ENCODE data around the gene ELN. TPM values are rescaled to one million over a fixed set of nuclear protein-coding genes. Genes with fewer than 3 reads are reported as not detected.

ELN gene
- total and polyA plus RNA-seq, 2 of the 4 experiments (the other 2 are of a cell fraction): 2.2 to 14.3 TPM

GRCh38 chr7:74017125-74017524 is 10.8 kb upstream of the ELN start:
- in situ Hi-C loops (cut with MboI; ENCODE audit: low sequenced_read_pairs) (no loop called here), intact Hi-C loops (cut with micrococcal nuclease) (no loop called here), dilution Hi-C loops (cut with HindIII; ENCODE audit: low sequenced_read_pairs, unreplicated experiment) (no loop called here)
- Histone ChIP-seq H2BK120ac (ENCODE audit: low read depth, low read length) (no peak overlapping the region), H3K4me3 (ENCODE audit: insufficient read depth, low read depth, low read length) (no peak overlapping the region), H3K4me1 (ENCODE audit: control insufficient read depth, insufficient read depth, low read length) (peaks cover 4% of the 10 kb centered on the region; the same call in 1 of the 2 replicates), H2AK9ac (replicated peaks; ENCODE audit: low read depth, low read length, poor library complexity) (no peak overlapping the region), H2AFZ (replicated peaks; ENCODE audit: low read length, poor library complexity) (no peak overlapping the region), H2BK20ac (ENCODE audit: low read depth, low read length) (no peak overlapping the region), H3K9me3 (ENCODE audit: control insufficient read depth, insufficient read depth, low read length) (no peaks in the 10 kb centered on the region), H4K5ac (ENCODE audit: low read depth, low read length) (no peak overlapping the region), H3K9ac (ENCODE audit: low read depth, low read length) (no peak overlapping the region), H4K8ac (ENCODE audit: low read depth in 2 of 2, low read length in 2 of 2) (no peak overlapping the region), H3K9me1 (ENCODE audit: insufficient read depth, low read length) (no peaks in the 10 kb centered on the region), H2BK15ac (ENCODE audit: low read depth, low read length) (no peak overlapping the region), H4K91ac (ENCODE audit: insufficient read depth, low read depth, low read length) (no peak overlapping the region), H3K18ac (ENCODE audit: low read depth, low read length) (no peak overlapping the region), H3K79me1 (ENCODE audit: low read depth in 1 of 2, low read length in 2 of 2) (no peaks in the 10 kb centered on the region), H3K27ac (ENCODE audit: insufficient read depth, low read length) (no peak overlapping the region), H4K20me1 (ENCODE audit: insufficient read depth, low read length) (no peaks in the 10 kb centered on the region), H3K14ac (replicated peaks; ENCODE audit: low read depth, low read length) (no peak overlapping the region), H3K27me3 (ENCODE audit: control insufficient read depth, insufficient read depth, low read length) (no peaks in the 10 kb centered on the region), H3K23ac (ENCODE audit: low read depth, low read length) (no peak overlapping the region), H2AK5ac (ENCODE audit: low read depth, low read length) (no peak overlapping the region), H2BK5ac (ENCODE audit: low read depth, low read length, poor library complexity, severe bottlenecking) (no peak overlapping the region), H3K56ac (ENCODE audit: extremely low read depth, insufficient read depth, low read length) (no peak overlapping the region), H3K4ac (ENCODE audit: low read depth, low read length) (0 out of 2 replicates have a peak overlapping the region, but pooled peaks have one; percentile 22), H3K4me2 (ENCODE audit: low read depth, low read length) (no peak overlapping the region), H3K36me3 (ENCODE audit: control insufficient read depth, insufficient read depth, low read length) (no peaks in the 10 kb centered on the region)
- WGBS, 2 experiments (ENCODE audit: extremely low coverage in 2 of 2, insufficient read length in 1 of 2): 30% methylated on average over 2 of the region's 6 CpGs; no CpG with 5 or more reads in 1 of the 2 experiments
- ATAC-seq (ENCODE audit: low read depth) (no peak), DNase-seq (no peak)
- ChIA-PET POLR2A (ENCODE audit: unreplicated experiment) (no interaction called here), CTCF (interaction anchor here (1.8 kb wide), 1 partner anchor 10 kb away, joined by 6 read pairs; no protein-coding TSS in a partner anchor)
- no peak for TF ChIP-seq SMC3 (IDR thresholded peaks at IDR 0.05; ENCODE audit: low read depth, low read length)
- TF ChIP-seq MAFK (IDR thresholded peaks at IDR 0.05; ENCODE audit: low read depth, low read length): no peak
- TF ChIP-seq RCOR1 (IDR thresholded peaks at IDR 0.05; ENCODE audit: insufficient replicate concordance, low read length): no peak
- no peak for TF ChIP-seq BHLHE40 (IDR thresholded peaks at IDR 0.05; ENCODE audit: low read depth, low read length)
- no peak for TF ChIP-seq POLR2A (IDR thresholded peaks at IDR 0.05; ENCODE audit: low read depth, low read length)
- no peak for TF ChIP-seq CTCF (conservative IDR thresholded peaks at IDR 0.05; ENCODE audit: low read depth, low read length)
- no peak for TF ChIP-seq USF2 (IDR thresholded peaks at IDR 0.05; ENCODE audit: low read depth, low read length)
- TF ChIP-seq RAD21 (IDR thresholded peaks at IDR 0.05; ENCODE audit: low read length): no peak
- TF ChIP-seq CHD1 (IDR thresholded peaks at IDR 0.05; ENCODE audit: low read depth, low read length): no peak
- no peak for TF ChIP-seq CEBPB (IDR thresholded peaks at IDR 0.05; ENCODE audit: low read depth, low read length)
- no peak for TF ChIP-seq MXI1 (IDR thresholded peaks at IDR 0.05; ENCODE audit: borderline replicate concordance, low read depth, low read length)
- no peak for TF ChIP-seq MAZ (IDR thresholded peaks at IDR 0.05; ENCODE audit: borderline replicate concordance, low read depth, low read length)
- TF ChIP-seq RFX5 (IDR thresholded peaks at IDR 0.05; ENCODE audit: low read depth, low read length): no peak
- TF ChIP-seq ELK1 (IDR thresholded peaks at IDR 0.05; ENCODE audit: borderline replicate concordance, low read depth, low read length): no peak
- no peak for TF ChIP-seq FOS (IDR thresholded peaks at IDR 0.05; ENCODE audit: low read depth, low read length)
- no peak for TF ChIP-seq NFE2L2 (IDR thresholded peaks at IDR 0.05; ENCODE audit: low read depth, low read length)
- no TSS peak for BruUV-seq (replicated peaks)

Measured in IMR-90 (cell line).